Endothelial cell of umbilical vein (primary cell): Measurements from ENCODE around the gene TRMT2A. TPM values are rescaled to one million over a fixed set of nuclear protein-coding genes. Genes with fewer than 3 reads are reported as not detected.

Experiments
- BruUV-seq: library from RNA; stranded (reverse); fragments of 400-500 nt; replicated peaks from 2 replicates; lab custom pipeline; 2021; lab: Mats Ljungman, UMichigan
- CTCF ChIA-PET: fragments of 300-600, 350-600 bp; sonication (Branson Sonifier 250); formaldehyde crosslinking; loops from one replicate; lab custom pipeline; 2021; ENCODE audit warnings: antibody characterized with exemption, inconsistent platforms; lab: Charles Lee
- POLR2A ChIA-PET: fragments of 300-600, 350-600 bp; sonication (Branson Sonifier 250); formaldehyde crosslinking; loops from one replicate; lab custom pipeline; 2021; ENCODE audit warnings: antibody characterized with exemption, inconsistent platforms; lab: Charles Lee
- DNase-seq: peaks from one replicate; pipeline ENCODE4 v3.0.0-alpha.2; 2011; ENCODE audit warnings: low read depth, low spot score
- FAIRE-seq: peaks from 2 replicates; lab custom pipeline; 2011; peaks lifted over from hg19 to GRCh38; lab: Jason Lieb, UNC
- H2AFZ ChIP-seq: 2 replicates; pipeline ENCODE4 v1.6.0; 2012; ENCODE audit warnings: low read depth, low read length, control low read depth, inconsistent platforms
- H3K27ac ChIP-seq: 2 replicates; pipeline ENCODE4 v1.5.1; 2011; ENCODE audit warnings: low read depth, mild to moderate bottlenecking, control low read depth, low read length, moderate library complexity; ENCODE audit not compliant: insufficient read depth
- H3K27me3 ChIP-seq, 2 experiments: 2 replicates each; pipeline versions ENCODE4 v1.6.0 to v1.6.1; 2011; ENCODE audit warnings: low read length in 2 of 2, mixed read lengths in 1 of 2; ENCODE audit not compliant: control insufficient read depth in 2 of 2, insufficient read depth in 2 of 2
- H3K36me3 ChIP-seq, 2 experiments: 2 replicates in 1 of 2; 3 replicates in 1 of 2; pipeline ENCODE4 v1.5.1; 2011; ENCODE audit warnings: low read length in 2 of 2, mild to moderate bottlenecking in 1 of 2, moderate library complexity in 1 of 2; ENCODE audit not compliant: control insufficient read depth in 2 of 2, insufficient read depth in 2 of 2; ENCODE audit errors: extremely low read depth in 1 of 2
- H3K4me1 ChIP-seq: 3 replicates; pipeline ENCODE4 v1.5.1; 2011; ENCODE audit warnings: mild to moderate bottlenecking, low read length; ENCODE audit not compliant: control insufficient read depth, insufficient read depth; ENCODE audit errors: extremely low read depth
- H3K4me2 ChIP-seq: 2 replicates; pipeline ENCODE4 v1.6.1; 2011; ENCODE audit warnings: low read length, control low read depth, mixed read lengths; ENCODE audit not compliant: insufficient read depth
- H3K4me3 ChIP-seq, 3 experiments: fragments of 200-600 bp in 1 of 3; sonication (generic), shearing (Covaris generic) in 1 of 3; replicated peaks in 1 of 3; 2 replicates each; pipeline ENCODE4 v1.5.1; 2011 to 2016; ENCODE audit warnings: control low read depth in 3 of 3, low read length in 3 of 3, mild to moderate bottlenecking in 2 of 3, inconsistent platforms in 1 of 3, low read depth in 1 of 3, moderate library complexity in 1 of 3; ENCODE audit not compliant: insufficient read depth in 1 of 3
- H3K79me2 ChIP-seq: 2 replicates; pipeline ENCODE4 v1.6.0; 2012; ENCODE audit warnings: low read length, inconsistent platforms; ENCODE audit not compliant: control insufficient read depth, insufficient read depth
- H3K9ac ChIP-seq: replicated peaks from 2 replicates; pipeline ENCODE3; 2011; ENCODE audit warnings: low read length, control low read depth; ENCODE audit not compliant: insufficient read depth; ENCODE audit errors: extremely low read depth
- H3K9me1 ChIP-seq: replicated peaks from 3 replicates; pipeline ENCODE4 v1.6.0; 2011; ENCODE audit warnings: mild to moderate bottlenecking, low read length; ENCODE audit not compliant: control insufficient read depth, insufficient read depth; ENCODE audit errors: extremely low read depth
- H3K9me3 ChIP-seq: replicated peaks from 2 replicates; pipeline ENCODE4 v1.5.1; 2012; ENCODE audit warnings: low read length, inconsistent platforms; ENCODE audit not compliant: control insufficient read depth, insufficient read depth
- H4K20me1 ChIP-seq: replicated peaks from 2 replicates; pipeline ENCODE3; 2011; ENCODE audit warnings: mild to moderate bottlenecking, low read length; ENCODE audit not compliant: control insufficient read depth, insufficient read depth; ENCODE audit errors: extremely low read depth
- EZH2 ChIP-seq: IDR thresholded peaks from 2 replicates; pipeline ENCODE4 v1.6.1; 2012; ENCODE audit warnings: borderline replicate concordance, low read depth, mild to moderate bottlenecking, moderate library complexity, low read length, inconsistent platforms; ENCODE audit not compliant: severe bottlenecking
- FOS ChIP-seq: IDR thresholded peaks from 2 replicates; pipeline ENCODE4 v1.6.1; 2011; ENCODE audit warnings: mild to moderate bottlenecking, low read length, moderate library complexity, borderline replicate concordance; ENCODE audit not compliant: insufficient read depth
- GATA2 ChIP-seq: IDR thresholded peaks from 2 replicates; pipeline ENCODE4 v1.7.0; 2011; ENCODE audit warnings: low read depth, mild to moderate bottlenecking, moderate library complexity, mixed read lengths, low read length; ENCODE audit not compliant: insufficient read length, insufficient read depth
- JUN ChIP-seq: IDR thresholded peaks from 2 replicates; pipeline ENCODE4 v1.6.1; 2011; ENCODE audit warnings: borderline replicate concordance, low read depth; ENCODE audit not compliant: insufficient read length, insufficient read depth
- MYC ChIP-seq: IDR thresholded peaks from one replicate; pipeline ENCODE4 v1.6.1; 2011; ENCODE audit warnings: mild to moderate bottlenecking, low read depth, low read length
- POLR2A ChIP-seq: IDR thresholded peaks from 2 replicates; pipeline ENCODE4 v1.6.1; 2012; ENCODE audit warnings: low read depth, mild to moderate bottlenecking, control low read depth, low read length
- POLR2AphosphoS5 ChIP-seq: IDR thresholded peaks from 2 replicates; pipeline ENCODE4 v1.6.1; 2012; ENCODE audit warnings: low read depth, mild to moderate bottlenecking, control low read depth, low read length, moderate library complexity; ENCODE audit not compliant: insufficient read depth
- dilution Hi-C: fragments of 300-500 bp; cut with MboI; formaldehyde crosslinking; loops from one replicate; pipeline ENCODE4 v1.15.0; 2019; ENCODE audit warnings: low sequenced_read_pairs; ENCODE audit not compliant: extremely low pct_ligation_motif_present
- intact Hi-C: fragments of 100-400 bp; cut with micrococcal nuclease; formaldehyde crosslinking; loops from one replicate; pipeline ENCODE4 v1.10.0; 2022
- polyA plus RNA-seq, 4 experiments: library from polyadenylated mRNA; depleted of rRNA in 3 of 4; stranded (reverse) in 3 of 4; unstranded in 1 of 4; fragments of >200 nt; gene quantifications; 2 replicates each; pipeline versions ENCODE4 v1.2.1 to v1.2.3, GENCODE V29; 2011 to 2012; ENCODE audit warnings: missing spikeins in 1 of 4
- total RNA-seq: library from RNA; stranded (reverse); gene quantifications from 2 replicates; pipeline ENCODE4 v1.2.3, GENCODE V29; 2021
- TF ChIP-seq, protein P1 (sequence below): IDR thresholded peaks from 2 replicates; pipeline ENCODE4 v1.6.1; 2011; ENCODE audit not compliant: insufficient read depth, insufficient read length
- TF ChIP-seq, protein P2 (sequence below), 2 donors: IDR thresholded peaks; 1 replicate in 1 of 2; 2 replicates in 1 of 2; pipeline ENCODE4 v1.5.1; 2011; ENCODE audit warnings: low read length in 2 of 2, mild to moderate bottlenecking in 2 of 2, moderate library complexity in 2 of 2, control low read depth in 1 of 2, inconsistent platforms in 1 of 2, low read depth in 1 of 2; ENCODE audit not compliant: insufficient read depth in 1 of 2; ENCODE audit errors: extremely low read depth in 1 of 2

The TRMT2A gene
- total and polyA plus RNA-seq, 2 donors (not counting 3 experiments of a cell fraction or from before 2014, with no cell fraction given): 51.2 to 61.9 TPM

DNA sequence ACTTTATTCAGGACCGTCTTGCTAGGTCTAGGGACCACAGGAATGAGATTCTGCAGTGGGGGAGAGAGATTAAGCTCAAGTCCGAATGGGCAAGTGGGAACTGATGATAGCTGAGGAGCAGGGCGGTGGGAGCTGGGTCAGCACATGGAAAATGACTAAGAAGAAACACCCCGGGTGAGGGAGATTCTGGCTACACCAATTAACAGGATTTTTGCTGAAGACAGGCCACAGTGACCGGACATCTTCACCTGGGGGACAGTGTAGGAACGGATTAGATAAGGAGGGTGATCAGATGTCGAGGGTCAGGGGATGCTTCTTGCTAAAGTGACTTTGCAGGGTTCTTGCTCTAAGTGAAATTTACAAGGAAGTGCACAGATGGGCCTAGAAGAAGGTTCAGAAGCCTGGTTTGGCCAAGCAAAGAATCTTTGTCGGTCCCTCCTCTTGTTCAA lies 45.5 kb downstream of the TRMT2A start:
- CTCF ChIA-PET: no interaction called here
- BruUV-seq: no TSS peak
- H3K4me2 ChIP-seq: no peak overlapping the region
- intact Hi-C loops (no loop called here), dilution Hi-C loops (no loop called here)
- H3K79me2 ChIP-seq: no peaks in the 10 kb centered on the region
- H3K9me3 ChIP-seq: no peaks in the 10 kb centered on the region
- no peak overlapping the region for H3K9ac ChIP-seq
- no peaks in the 10 kb centered on the region for H3K4me1 ChIP-seq
- H3K9me1 ChIP-seq: no peaks in the 10 kb centered on the region
- no peak overlapping the region for H3K27ac ChIP-seq
- DNase-seq: no peak
- no peak for FAIRE-seq
- no peaks in the 10 kb centered on the region for H4K20me1 ChIP-seq
- no peak overlapping the region for H2AFZ ChIP-seq
- POLR2A ChIA-PET: interaction anchor here (0.6 kb wide), 1 partner anchor 51 kb away, joined by 3 read pairs; no protein-coding TSS in a partner anchor
- no peak overlapping the region for H3K4me3 ChIP-seq
- no peaks in the 10 kb centered on the region for H3K27me3 ChIP-seq
- TF ChIP-seq FOS (no peak), GATA2 (no peak), POLR2AphosphoS5 (no peak), MYC (no peak), POLR2A (no peak), EZH2 (no peak), JUN (no peak)
- TF ChIP-seq, protein P1, sequence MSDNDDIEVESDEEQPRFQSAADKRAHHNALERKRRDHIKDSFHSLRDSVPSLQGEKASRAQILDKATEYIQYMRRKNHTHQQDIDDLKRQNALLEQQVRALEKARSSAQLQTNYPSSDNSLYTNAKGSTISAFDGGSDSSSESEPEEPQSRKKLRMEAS: no peak
- TF ChIP-seq, protein P2, sequence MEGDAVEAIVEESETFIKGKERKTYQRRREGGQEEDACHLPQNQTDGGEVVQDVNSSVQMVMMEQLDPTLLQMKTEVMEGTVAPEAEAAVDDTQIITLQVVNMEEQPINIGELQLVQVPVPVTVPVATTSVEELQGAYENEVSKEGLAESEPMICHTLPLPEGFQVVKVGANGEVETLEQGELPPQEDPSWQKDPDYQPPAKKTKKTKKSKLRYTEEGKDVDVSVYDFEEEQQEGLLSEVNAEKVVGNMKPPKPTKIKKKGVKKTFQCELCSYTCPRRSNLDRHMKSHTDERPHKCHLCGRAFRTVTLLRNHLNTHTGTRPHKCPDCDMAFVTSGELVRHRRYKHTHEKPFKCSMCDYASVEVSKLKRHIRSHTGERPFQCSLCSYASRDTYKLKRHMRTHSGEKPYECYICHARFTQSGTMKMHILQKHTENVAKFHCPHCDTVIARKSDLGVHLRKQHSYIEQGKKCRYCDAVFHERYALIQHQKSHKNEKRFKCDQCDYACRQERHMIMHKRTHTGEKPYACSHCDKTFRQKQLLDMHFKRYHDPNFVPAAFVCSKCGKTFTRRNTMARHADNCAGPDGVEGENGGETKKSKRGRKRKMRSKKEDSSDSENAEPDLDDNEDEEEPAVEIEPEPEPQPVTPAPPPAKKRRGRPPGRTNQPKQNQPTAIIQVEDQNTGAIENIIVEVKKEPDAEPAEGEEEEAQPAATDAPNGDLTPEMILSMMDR (IDR thresholded peaks at IDR 0.05; ENCODE audit: extremely low read depth in 1 of 2, insufficient read depth in 1 of 2, low read depth in 1 of 2, low read length in 2 of 2): no peak
- H3K36me3 ChIP-seq: no peaks in the 10 kb centered on the region
